B cell (primary cell): Measurements from ENCODE around the gene C5orf15.

Source experiments
- EZH2 ChIP-seq: IDR thresholded peaks from 2 replicates; pipeline ENCODE4 v1.6.1; 2012; ENCODE audit warnings: borderline replicate concordance, low read depth, mild to moderate bottlenecking, moderate library complexity, low read length; ENCODE audit not compliant: insufficient read depth, poor library complexity, severe bottlenecking
- TF ChIP-seq, protein P1 (sequence below): fragments of 200-600 bp; IDR thresholded peaks from one replicate; pipeline ENCODE4 v1.8.0; 2022; ENCODE audit warnings: antibody characterized with exemption, mild to moderate bottlenecking

GRCh38 chr5:133930813-133931090 lies 37.7 kb downstream of the C5orf15 start:
- TF ChIP-seq, protein P1, sequence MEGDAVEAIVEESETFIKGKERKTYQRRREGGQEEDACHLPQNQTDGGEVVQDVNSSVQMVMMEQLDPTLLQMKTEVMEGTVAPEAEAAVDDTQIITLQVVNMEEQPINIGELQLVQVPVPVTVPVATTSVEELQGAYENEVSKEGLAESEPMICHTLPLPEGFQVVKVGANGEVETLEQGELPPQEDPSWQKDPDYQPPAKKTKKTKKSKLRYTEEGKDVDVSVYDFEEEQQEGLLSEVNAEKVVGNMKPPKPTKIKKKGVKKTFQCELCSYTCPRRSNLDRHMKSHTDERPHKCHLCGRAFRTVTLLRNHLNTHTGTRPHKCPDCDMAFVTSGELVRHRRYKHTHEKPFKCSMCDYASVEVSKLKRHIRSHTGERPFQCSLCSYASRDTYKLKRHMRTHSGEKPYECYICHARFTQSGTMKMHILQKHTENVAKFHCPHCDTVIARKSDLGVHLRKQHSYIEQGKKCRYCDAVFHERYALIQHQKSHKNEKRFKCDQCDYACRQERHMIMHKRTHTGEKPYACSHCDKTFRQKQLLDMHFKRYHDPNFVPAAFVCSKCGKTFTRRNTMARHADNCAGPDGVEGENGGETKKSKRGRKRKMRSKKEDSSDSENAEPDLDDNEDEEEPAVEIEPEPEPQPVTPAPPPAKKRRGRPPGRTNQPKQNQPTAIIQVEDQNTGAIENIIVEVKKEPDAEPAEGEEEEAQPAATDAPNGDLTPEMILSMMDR = no peak
- TF ChIP-seq EZH2 = no peak
